K562 (cell line): ENCODE measurements around the gene SLC13A1.

Source experiments
- CTCF ChIP-seq, 3 experiments: IDR thresholded peaks in 2 of 3; conservative IDR thresholded peaks in 1 of 3; 2 replicates each; pipeline ENCODE4 v1.5.1; 2011 to 2012; ENCODE audit warnings: low read length in 3 of 3, mild to moderate bottlenecking in 3 of 3, control low read depth in 2 of 3, improper control_type of control experiment in 1 of 3, inconsistent platforms in 1 of 3, low read depth in 1 of 3, mixed read lengths in 1 of 3, moderate library complexity in 1 of 3; ENCODE audit not compliant: insufficient read depth in 2 of 3
- DLX4 ChIP-seq: fragments of 250-450 bp; sonication (Bioruptor Pico); IDR thresholded peaks from 2 replicates; pipeline ENCODE4 v1.6.1; 2021; ENCODE audit warnings: mild to moderate bottlenecking
- GTF2E2 ChIP-seq: fragments of 200-800 bp; sonication (Bioruptor generic); IDR thresholded peaks from 2 replicates; pipeline ENCODE4 v1.6.1; 2016; ENCODE audit warnings: missing genetic modification characterization, missing compliant biosample characterization
- GTF2F1 ChIP-seq: IDR thresholded peaks from 2 replicates; pipeline ENCODE4 v1.6.1; 2011; ENCODE audit warnings: low read depth, low read length, improper control_type of control experiment
- NFE2 ChIP-seq: IDR thresholded peaks from 2 replicates; pipeline ENCODE4 v1.6.1; 2014; ENCODE audit warnings: antibody characterized with exemption, low read depth
- RCOR1 ChIP-seq, 2 experiments: IDR thresholded peaks; 2 replicates each; pipeline ENCODE4 v1.6.1; 2012; ENCODE audit warnings: low read depth in 2 of 2, low read length in 2 of 2, borderline replicate concordance in 1 of 2, improper control_type of control experiment in 1 of 2
- ZNF644 ChIP-seq: fragments of 200-800 bp; sonication (Bioruptor generic); IDR thresholded peaks from 2 replicates; pipeline ENCODE4 v1.6.1; 2016; ENCODE audit warnings: low read depth, missing genetic modification characterization, missing compliant biosample characterization

- TF ChIP-seq GTF2F1 (no peak), ZNF644 (tag) (no peak), NFE2 (no peak), GTF2E2 (tag) (no peak), DLX4 (CRISPR knock-in tag) (no peak), RCOR1 (IDR thresholded peaks at IDR 0.05; ENCODE audit: borderline replicate concordance in 1 of 2, low read depth in 2 of 2, low read length in 2 of 2) (no peak), CTCF (IDR thresholded peaks at IDR 0.05 in 2 of 3, conservative IDR thresholded peaks at IDR 0.05 in 1 of 3; ENCODE audit: insufficient read depth in 2 of 3, low read depth in 1 of 3, low read length in 3 of 3) (no peak)
These were observed 31.5 kb upstream of the SLC13A1 start for GRCh38 chr7:123231021-123232000.
